ENCODE measurements around the gene NLRP14.

DNA sequence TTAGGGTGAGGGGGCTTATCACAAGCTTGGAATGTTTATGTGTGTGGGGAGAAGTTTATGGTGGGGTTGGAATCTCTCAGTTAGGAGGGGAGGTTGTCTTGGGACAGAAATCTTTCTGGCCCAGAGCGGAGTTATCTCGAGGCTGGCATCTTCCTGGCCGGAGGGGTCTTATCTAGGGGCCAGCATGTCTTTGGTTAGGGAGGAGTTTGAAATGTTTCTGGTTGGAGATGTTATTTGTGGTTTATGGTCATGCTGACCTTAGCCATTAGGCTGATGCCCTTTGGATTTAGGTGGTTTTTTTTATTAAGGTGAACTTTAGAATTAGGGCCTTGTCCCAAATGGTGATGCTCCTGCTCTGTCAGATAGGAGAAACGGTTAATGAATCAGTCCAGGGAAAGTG lies 60.6 kb downstream of the NLRP14 start:
- TF ChIP-seq, protein P1, sequence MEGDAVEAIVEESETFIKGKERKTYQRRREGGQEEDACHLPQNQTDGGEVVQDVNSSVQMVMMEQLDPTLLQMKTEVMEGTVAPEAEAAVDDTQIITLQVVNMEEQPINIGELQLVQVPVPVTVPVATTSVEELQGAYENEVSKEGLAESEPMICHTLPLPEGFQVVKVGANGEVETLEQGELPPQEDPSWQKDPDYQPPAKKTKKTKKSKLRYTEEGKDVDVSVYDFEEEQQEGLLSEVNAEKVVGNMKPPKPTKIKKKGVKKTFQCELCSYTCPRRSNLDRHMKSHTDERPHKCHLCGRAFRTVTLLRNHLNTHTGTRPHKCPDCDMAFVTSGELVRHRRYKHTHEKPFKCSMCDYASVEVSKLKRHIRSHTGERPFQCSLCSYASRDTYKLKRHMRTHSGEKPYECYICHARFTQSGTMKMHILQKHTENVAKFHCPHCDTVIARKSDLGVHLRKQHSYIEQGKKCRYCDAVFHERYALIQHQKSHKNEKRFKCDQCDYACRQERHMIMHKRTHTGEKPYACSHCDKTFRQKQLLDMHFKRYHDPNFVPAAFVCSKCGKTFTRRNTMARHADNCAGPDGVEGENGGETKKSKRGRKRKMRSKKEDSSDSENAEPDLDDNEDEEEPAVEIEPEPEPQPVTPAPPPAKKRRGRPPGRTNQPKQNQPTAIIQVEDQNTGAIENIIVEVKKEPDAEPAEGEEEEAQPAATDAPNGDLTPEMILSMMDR (IDR thresholded peaks at IDR 0.05), result no peak
- no peak for TF ChIP-seq POLR2A (IDR thresholded peaks at IDR 0.05)

Measured in breast epithelium (tissue), 3 donors.